ENCODE measurements around the gene MALT1. TPM values are rescaled to one million over a fixed set of nuclear protein-coding genes. Genes with fewer than 3 reads are reported as not detected.

Gene MALT1
- total RNA-seq, 1 donor from 2014 or later: 17.3 TPM

Other genes with a start within 250 kb of the MALT1 start
- gene ALPK2, start 42.4 kb upstream of the MALT1 start, total RNA-seq: not detected
- 46.6 TPM for gene ZNF532, start 193.4 kb downstream of the MALT1 start, total RNA-seq

Measured in mesenteric fat pad (tissue), 1 donor.